ENCODE measurements around the gene PEX14. TPM values are rescaled to one million over a fixed set of nuclear protein-coding genes. Genes with fewer than 3 reads are reported as not detected.
A peak's percentile ranks its signal among the peaks of the same experiment; 100 is the strongest.

Gene PEX14
- total RNA-seq, 2 experiments from 2014 or later, result 13.3 to 14.8 TPM

- H3K4me3 Mint-ChIP-seq, result no peak overlapping the region
- TF ChIP-seq, protein P1, sequence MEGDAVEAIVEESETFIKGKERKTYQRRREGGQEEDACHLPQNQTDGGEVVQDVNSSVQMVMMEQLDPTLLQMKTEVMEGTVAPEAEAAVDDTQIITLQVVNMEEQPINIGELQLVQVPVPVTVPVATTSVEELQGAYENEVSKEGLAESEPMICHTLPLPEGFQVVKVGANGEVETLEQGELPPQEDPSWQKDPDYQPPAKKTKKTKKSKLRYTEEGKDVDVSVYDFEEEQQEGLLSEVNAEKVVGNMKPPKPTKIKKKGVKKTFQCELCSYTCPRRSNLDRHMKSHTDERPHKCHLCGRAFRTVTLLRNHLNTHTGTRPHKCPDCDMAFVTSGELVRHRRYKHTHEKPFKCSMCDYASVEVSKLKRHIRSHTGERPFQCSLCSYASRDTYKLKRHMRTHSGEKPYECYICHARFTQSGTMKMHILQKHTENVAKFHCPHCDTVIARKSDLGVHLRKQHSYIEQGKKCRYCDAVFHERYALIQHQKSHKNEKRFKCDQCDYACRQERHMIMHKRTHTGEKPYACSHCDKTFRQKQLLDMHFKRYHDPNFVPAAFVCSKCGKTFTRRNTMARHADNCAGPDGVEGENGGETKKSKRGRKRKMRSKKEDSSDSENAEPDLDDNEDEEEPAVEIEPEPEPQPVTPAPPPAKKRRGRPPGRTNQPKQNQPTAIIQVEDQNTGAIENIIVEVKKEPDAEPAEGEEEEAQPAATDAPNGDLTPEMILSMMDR (IDR thresholded peaks at IDR 0.05), result no peak
- Histone ChIP-seq H3K27ac (ENCODE audit: low read depth in 1 of 2, low read length in 2 of 2) (no peak overlapping the region), H3K36me3 (ENCODE audit: insufficient read depth, low read length) (peaks cover 13% of the 10 kb centered on the region), H3K9me3 (ENCODE audit: control insufficient read depth in 1 of 2, insufficient read depth in 1 of 2, low read length in 2 of 2) (no peaks in the 10 kb centered on the region), H3K4me3 (ENCODE audit: low read length) (no peak overlapping the region), H3K27me3 (ENCODE audit: control insufficient read depth in 1 of 2, insufficient read depth in 2 of 2, low read length in 2 of 2) (no peaks in the 10 kb centered on the region), H3K4me1 (ENCODE audit: insufficient read depth, low read length) (no peaks in the 10 kb centered on the region)
- CTCF ChIA-PET, result no interaction called here
- no peak overlapping the region for H3K27ac Mint-ChIP-seq
- intact Hi-C loops (cut with DNase I, micrococcal nuclease), result loop anchor here (5.0 to 10.0 kb wide), 2 partner anchors 117 to 130 kb away; no protein-coding TSS in a partner anchor
- H3K36me3 Mint-ChIP-seq (ENCODE audit: low read depth), result peaks cover 7% of the 10 kb centered on the region
- H3K9me3 Mint-ChIP-seq, result no peaks in the 10 kb centered on the region
- no peaks in the 10 kb centered on the region for H3K27me3 Mint-ChIP-seq
- POLR2A ChIA-PET, result no interaction called here
- ATAC-seq (ENCODE audit: poor library complexity) (no peak), DNase-seq (peak in 1 of 14 experiments; percentile 8)
- no peaks in the 10 kb centered on the region for H3K4me1 Mint-ChIP-seq (ENCODE audit: low read depth)
These were observed 157.3 kb downstream of the PEX14 start for GRCh38 chr1:10631811-10632593.

DNA sequence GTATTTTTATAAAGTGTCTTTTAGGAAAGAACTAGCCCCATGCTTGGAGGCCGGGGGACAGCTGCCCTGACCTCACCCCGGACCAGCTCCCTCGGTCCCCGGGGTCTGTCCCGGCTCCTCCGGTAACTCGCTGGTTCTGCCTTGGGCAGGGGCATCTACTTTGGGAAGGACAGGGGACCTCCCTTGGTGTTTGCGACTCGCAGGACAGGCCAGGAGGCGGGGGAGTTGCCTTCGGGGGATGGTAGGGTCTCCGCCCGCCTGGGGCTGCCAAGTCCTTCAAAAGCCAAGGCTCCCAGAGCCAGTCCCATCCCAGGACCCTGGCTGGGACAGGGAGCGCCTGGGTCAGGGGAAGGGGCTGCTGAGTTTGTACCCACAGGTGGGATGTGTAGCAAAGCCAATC is 157.9 kb downstream of the PEX14 start:
- H3K9me3 ChIP-seq (ENCODE audit: control insufficient read depth in 1 of 2, insufficient read depth in 1 of 2, low read length in 2 of 2), result peaks cover 0 to 4% of the 10 kb centered on the region in 2 experiments
- POLR2A ChIA-PET, result no interaction called here
- CTCF ChIA-PET, result no interaction called here

GRCh38 chr1:10633416-10633815 is 158.7 kb downstream of the PEX14 start:
- Histone ChIP-seq H3K36me3 (ENCODE audit: insufficient read depth, low read length) (peaks cover 12% of the 10 kb centered on the region), H3K27me3 (ENCODE audit: control insufficient read depth in 1 of 2, insufficient read depth in 2 of 2, low read length in 2 of 2) (no peaks in the 10 kb centered on the region), H3K4me3 (ENCODE audit: low read length) (no peak overlapping the region), H3K27ac (ENCODE audit: low read depth in 1 of 2, low read length in 2 of 2) (no peak overlapping the region), H3K4me1 (ENCODE audit: insufficient read depth, low read length) (peaks cover 6% of the 10 kb centered on the region), H3K9me3 (ENCODE audit: control insufficient read depth in 1 of 2, insufficient read depth in 1 of 2, low read length in 2 of 2) (peaks cover 0 to 4% of the 10 kb centered on the region in 2 experiments)
- H3K27ac Mint-ChIP-seq, result no peak overlapping the region
- H3K27me3 Mint-ChIP-seq, result no peaks in the 10 kb centered on the region
- POLR2A ChIA-PET, result no interaction called here
- CTCF ChIA-PET, result no interaction called here
- no peaks in the 10 kb centered on the region for H3K4me1 Mint-ChIP-seq (ENCODE audit: low read depth)
- intact Hi-C loops (cut with DNase I, micrococcal nuclease), result loop anchor here (5.0 to 10.0 kb wide), 2 partner anchors 119 to 131 kb away; no protein-coding TSS in a partner anchor
- no peaks in the 10 kb centered on the region for H3K9me3 Mint-ChIP-seq
- TF ChIP-seq, protein P1 (IDR thresholded peaks at IDR 0.05), result no peak
- no peak for DNase-seq
- peaks cover 7% of the 10 kb centered on the region for H3K36me3 Mint-ChIP-seq (ENCODE audit: low read depth)
- ATAC-seq (ENCODE audit: poor library complexity), result no peak
- no peak overlapping the region for H3K4me3 Mint-ChIP-seq

More for the DNA sequence above, 157.9 kb downstream of the PEX14 start:
- Mint-ChIP-seq H3K27me3 (no peaks in the 10 kb centered on the region), H3K9me3 (no peaks in the 10 kb centered on the region), H3K27ac (no peak overlapping the region), H3K4me3 (no peak overlapping the region), H3K36me3 (ENCODE audit: low read depth) (peaks cover 7% of the 10 kb centered on the region), H3K4me1 (ENCODE audit: low read depth) (no peaks in the 10 kb centered on the region)
- TF ChIP-seq, protein P1 (IDR thresholded peaks at IDR 0.05), result no peak
- DNase-seq, result no peak
- H3K36me3 ChIP-seq (ENCODE audit: insufficient read depth, low read length), result peaks cover 13% of the 10 kb centered on the region
- no peak overlapping the region for H3K27ac ChIP-seq (ENCODE audit: low read depth in 1 of 2, low read length in 2 of 2)
- no peaks in the 10 kb centered on the region for H3K27me3 ChIP-seq (ENCODE audit: control insufficient read depth in 1 of 2, insufficient read depth in 2 of 2, low read length in 2 of 2)
- intact Hi-C loops (cut with DNase I, micrococcal nuclease), result loop anchor here (5.0 to 10.0 kb wide), 2 partner anchors 118 to 130 kb away; no protein-coding TSS in a partner anchor
- ATAC-seq (ENCODE audit: poor library complexity), result no peak
- no peak overlapping the region for H3K4me3 ChIP-seq (ENCODE audit: low read length)
- no peaks in the 10 kb centered on the region for H3K4me1 ChIP-seq (ENCODE audit: insufficient read depth, low read length)
